ENCODE measurements around the gene GLYATL3. TPM values are rescaled to one million over a fixed set of nuclear protein-coding genes. Genes with fewer than 3 reads are reported as not detected.

The GLYATL3 gene
- polyA plus RNA-seq, 1 donor = not detected

Other genes with a start within 250 kb of the GLYATL3 start
- 50.9 TPM for gene MMUT, start 36.7 kb upstream of the GLYATL3 start, polyA plus RNA-seq (ENCODE audit: insufficient read length)
- gene CENPQ, start 36.6 kb upstream of the GLYATL3 start, polyA plus RNA-seq (ENCODE audit: insufficient read length) = 18.3 TPM
- 2.0 TPM for gene C6orf141, start 50.7 kb downstream of the GLYATL3 start, polyA plus RNA-seq (ENCODE audit: insufficient read length)
- 0.96 TPM for gene RHAG, start 136.9 kb downstream of the GLYATL3 start, polyA plus RNA-seq (ENCODE audit: insufficient read length)
- 0.20 TPM for gene CRISP2, start 213.6 kb downstream of the GLYATL3 start, polyA plus RNA-seq (ENCODE audit: insufficient read length)
- not detected for gene CRISP3, start 244.5 kb downstream of the GLYATL3 start, polyA plus RNA-seq (ENCODE audit: insufficient read length)

Data from left kidney (tissue), 1 donor.